ENCODE results near the gene GID8.

Gene GID8

DNA sequence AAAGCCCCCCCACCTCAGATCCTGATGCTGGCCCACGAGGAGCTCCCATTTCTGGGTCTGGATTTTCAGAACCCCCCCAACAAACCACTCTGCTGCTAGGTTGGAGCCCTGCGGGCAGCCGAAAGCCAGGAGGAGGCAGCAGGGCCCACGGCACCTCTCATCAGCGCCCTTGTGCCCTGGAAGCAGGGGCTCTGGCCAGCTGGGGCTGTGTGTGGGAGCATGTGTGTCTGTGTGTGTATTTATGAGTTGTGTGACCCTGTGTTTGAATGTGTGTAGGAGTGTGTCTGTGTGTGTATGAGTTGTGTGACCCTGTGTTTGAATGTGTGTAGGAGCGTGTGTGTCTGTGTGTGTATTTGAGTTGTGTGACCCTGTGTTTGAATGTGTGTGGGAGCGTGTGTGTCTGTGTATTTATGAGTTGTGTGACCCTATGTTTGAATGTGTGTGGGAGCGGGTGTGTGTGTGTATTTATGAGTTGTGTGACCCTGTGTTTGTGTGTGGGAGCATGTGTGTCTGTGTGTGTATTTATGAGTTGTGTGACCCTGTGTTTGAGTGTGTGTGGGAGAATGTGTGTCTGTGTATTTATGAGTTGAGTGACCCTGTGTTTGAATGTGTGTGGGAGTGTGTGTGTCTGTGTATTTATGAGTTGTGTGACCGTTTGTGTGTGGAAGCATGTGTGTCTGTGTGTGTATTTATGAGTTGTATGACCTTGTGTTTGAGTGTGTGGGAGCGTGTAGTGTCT is 33.4 kb downstream of the GID8 start:
- no peak for DNase-seq

DNA sequence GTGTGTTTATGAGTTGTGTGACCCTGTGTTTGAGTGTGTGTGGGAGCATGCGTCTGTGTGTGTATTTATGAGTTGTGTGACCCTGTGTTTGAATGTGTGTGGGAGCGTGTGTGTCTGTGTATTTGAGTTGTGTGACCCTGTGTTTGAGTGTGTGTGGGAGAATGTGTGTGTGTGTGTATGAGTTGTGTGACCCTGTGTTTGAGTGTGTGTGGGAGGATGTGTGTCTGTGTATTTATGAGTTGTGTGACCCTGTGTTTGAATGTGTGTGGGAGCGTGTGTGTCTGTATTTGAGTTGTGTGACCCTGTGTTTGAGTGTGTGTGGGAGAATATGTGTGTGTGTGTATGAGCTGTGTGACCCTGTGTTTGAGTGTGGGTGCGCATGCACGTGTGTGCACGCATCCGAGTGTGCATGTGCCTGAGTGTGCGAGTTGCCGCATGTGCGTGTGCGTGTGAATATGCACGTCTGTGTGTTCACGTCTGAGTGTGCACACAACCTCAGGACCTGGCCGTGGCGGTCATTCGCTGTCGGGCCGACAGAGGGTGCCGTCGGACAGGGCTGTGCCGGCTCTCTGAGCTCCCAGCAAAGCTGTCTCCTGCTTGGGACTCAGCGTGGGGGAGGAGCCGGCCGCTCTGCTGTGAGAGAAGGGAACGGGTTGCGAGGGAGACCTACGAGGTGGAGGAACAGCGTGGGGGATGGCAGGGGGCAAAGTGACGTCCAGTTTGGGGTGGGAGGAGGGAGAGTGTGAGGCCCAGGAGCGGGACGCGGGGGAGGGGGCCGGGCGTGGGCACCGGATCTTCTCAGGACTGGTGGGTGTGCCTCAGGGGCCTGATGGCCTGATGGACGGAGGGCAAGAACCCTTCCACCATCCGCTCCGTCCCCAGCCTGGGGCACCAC is 34.2 kb downstream of the GID8 start:
- DNase-seq = peak; percentile 69 to 75

DNA sequence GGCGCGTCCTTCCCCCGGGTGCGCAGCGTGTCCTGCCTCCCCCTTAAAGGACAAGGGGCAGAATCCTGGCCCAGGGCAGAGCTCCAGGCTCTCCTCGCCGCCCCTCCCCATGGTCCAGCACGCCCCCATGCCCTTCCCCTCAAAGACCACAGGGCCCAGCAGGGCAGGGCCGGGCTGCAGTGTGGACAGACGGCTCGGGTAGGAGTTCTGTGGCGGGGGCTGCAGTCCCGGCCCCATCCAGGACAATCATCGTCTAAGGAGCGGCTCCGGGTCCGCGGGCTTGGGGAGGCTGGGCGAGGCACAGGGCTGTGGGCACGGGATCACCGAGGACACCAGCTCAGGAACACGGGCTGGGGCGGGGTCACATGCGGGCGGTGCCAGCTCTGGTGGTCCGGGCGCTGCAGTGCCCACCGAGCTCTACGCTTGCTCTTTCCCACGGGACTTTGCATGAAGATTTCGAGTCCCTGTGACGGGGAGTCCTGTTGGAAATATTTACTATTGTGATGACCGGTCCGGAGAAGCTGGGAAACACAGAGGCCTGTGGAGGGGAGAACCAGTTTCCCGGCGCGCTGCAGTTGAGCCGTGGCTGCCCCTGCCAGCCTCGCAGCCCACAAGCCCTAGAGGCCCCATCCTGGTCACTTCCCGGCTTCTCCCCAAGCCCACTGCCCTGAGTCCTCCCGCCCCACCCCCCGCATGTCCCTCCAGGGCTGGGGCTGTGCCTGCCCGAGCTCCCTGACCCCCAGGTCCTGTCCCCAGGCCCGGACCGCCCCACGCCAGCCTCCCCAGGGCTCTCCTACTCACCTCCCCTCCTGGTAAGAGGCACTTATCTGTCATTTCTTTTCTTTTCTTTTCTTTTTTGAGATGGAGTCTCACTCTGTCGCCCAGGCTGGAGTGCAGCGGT is 35.1 kb downstream of the GID8 start:
- DNase-seq = no peak

DNA sequence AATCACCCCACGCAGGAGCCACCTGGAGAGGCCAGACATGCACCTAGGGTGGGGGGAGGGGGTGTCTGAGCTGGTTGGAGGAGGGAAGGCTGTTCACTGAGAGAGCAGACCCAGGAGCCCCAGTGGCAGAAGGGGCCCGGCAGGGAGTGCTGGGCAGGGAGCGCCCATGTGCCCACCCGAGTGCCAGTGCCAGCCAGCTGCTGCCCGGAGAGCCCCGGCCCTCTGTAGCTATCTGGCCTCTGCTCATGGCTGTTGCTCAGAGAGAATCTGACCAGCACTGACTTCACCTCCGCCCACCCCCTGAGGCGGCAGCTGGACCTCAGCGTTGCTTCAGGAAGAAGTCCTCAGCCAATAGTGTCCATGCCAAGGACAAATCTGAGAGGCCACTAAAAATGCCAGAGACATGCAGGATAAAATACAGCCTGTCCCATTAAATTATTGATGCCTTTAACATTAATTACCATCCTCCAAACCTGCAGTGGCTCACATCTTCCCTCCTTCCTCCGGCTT is 37.4 kb downstream of the GID8 start:
- no peak for DNase-seq

DNA sequence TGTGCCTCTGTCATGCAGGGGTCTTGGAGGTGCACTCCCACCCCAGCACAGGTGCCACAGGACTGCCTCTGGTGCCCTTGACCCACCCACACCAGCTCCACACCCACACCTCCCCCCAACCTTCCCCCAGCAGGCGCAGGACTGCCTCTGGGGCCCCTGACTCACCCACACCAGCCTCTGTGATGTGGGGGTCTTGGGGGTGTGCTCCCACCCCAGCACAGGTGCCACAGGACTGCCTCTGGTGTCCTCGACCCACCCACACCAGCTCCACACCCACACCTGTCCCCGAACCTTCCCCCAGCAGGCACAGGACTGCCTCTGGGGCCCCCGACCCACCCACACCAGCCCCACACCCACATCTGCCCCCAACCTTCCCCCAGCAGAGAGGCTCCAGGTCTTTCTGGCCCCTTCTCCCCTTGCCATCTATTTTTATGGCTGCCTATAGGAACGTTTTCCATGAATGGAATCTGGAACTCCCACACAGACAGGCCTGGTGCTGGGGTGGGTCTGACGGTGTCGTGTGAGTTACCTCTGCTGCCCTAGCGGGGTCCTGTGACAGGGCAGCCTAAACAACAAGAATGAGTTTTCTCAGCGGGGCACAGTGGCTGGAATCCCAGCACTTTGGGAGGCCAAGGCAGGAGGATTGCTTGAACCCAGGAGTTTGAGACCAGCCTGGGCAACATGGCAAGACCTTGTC is 38.0 kb downstream of the GID8 start:
- DNase-seq = no peak

DNA sequence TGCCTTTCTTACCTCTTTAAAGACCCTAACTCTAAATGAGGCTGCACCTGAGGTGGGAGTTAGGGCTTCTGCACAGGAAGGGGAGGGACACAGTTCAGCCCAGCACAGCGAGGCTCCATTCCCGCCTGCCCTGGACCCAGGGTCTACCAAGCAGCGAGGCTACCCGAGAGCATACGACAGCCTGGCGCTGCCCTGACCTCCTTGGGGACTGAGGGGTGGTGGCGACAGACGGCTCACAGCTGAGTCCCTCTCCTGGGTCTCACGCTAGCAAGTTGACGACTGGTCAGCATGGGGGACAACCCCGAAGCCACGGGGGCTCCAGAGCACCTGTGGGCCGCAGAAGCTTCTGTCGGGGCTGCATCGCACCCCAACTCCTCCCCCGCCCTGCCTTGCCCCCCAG is 38.9 kb downstream of the GID8 start:
- DNase-seq = no peak

DNA sequence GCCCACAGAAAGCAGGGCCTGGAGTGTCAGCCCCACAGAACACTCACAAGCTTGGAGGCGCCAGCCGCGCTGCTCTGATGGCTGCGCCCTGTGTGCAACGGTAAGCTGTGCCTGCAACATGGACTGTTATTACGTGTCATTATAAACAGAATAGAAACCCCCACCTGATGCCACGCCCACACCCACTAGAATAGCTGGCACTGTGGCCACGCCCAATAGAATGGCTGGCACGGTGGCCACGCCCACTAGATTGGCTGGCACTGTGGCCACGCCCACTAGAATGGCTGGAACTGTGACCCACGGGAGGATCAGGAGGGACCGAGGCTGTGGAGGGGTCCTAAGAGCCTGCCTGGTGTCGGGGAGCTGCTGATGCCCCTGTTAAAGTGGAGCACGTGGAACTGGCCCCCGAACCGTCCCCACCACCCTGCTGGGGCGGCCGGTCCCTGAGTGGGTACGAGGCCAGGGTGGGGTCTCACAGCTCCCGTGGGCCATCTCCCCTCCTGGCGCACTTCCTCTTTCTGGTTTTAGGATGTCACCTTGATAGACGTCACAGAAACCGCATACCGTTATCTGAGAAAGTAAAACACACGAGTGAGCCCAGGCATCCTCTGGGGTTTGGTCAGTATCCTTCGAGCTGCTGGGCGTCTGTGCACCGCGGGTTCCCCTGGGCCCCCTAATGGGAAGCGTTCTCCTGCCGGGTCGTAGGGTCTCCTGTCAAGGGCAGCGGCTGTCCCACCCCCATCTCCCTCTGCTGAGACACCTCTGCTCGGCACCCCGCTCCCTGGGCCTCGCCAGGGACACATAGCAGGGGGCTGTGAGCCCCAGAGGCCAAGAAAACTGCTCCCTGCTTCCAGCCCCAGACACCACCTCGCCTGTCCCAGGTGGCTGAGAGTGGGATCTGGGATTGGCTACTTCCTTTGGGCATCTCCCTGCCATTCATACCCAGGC is 39.9 kb downstream of the GID8 start:
- no peak for DNase-seq

DNA sequence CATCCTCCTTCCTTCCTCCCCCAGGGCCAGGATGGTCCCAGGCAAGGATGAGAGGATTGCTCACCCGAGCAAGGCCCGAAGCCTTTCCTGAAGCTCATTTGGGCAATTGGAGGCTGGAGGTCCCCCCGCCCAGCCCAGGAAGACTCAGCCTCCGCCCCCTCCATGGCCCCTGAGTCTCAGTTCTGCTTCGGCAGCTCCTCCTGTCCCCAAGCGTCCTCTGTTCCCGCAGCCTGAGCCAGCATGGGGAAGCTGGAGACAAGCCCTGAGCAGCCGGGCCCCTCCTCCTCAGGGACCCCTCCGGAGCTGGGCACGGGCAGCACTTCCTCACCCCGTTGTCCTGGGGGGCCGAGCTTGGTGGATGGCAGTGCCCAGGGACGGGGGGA is 40.6 kb downstream of the GID8 start:
- DNase-seq = no peak

DNA sequence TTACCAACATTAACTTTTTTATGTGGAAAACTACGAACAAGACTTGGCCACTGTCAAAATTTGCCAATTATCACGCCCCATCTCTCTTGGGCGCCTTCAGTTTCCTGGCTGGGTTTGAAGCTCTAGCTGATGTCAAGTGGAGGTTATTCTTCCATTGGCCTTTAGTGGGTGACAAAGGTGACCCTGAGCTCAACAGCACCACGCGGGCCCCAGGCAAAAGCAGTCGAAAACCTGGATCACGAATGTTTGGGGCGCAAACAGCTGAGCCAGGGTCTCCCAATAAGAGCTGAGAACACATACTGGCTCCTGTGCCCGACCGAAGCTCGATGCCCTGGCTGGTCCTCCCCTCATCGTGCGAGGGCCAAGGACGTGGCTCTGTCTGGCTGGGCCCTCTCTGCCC is 41.4 kb downstream of the GID8 start:
- DNase-seq = no peak

DNA sequence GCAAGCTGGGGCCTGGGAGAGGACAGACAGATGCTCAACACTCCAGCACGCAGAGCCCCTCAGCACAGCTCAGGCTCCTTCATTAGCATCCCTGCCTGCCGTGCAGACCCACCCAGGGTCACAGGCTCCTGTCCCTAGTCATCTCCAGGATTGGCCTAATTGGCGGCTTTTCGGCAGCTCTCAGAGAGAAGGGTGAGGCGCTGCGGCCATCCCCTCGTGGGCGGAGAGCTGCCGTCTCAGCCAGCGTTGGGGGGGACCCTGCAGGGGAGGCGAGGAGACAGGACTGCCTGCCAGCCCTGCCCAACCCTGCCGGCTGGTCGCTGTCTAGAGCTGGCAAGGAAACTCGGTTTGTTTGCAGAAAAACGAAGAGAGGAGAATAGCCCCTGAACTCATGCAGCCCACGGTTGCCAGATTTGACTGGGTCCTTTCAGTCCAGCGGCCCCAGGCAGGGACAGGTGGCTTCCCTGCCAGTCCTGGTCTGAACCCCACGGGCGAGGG is 42.0 kb downstream of the GID8 start:
- no peak for DNase-seq

DNA sequence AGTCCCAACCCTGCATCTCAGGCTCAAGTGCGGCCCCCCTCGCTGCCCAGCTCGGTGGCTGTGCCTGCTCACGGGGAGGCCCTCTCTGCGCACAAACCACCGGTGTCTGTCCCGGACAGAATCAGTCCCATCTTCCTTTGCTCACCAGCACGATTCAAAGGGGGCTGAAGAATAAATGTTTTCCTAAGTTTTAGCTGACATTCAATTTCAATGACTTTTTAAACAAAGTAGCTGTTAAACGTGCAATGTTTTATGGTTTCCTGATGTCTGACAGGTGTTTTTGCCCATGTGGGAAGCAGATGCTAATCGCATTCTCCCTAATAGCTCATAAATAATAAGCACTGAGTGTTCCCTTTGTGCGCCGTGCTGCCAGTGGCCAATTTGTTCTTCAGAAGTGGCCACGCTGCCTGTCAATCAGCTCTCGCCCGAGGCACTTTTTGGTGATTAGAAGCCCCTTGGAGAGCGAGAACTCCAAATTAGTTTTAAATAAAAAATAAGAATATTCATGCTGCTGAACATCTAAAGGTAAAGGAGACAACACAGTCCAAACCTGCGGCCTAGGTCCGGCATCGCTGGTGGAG is 42.5 kb downstream of the GID8 start:
- no peak for DNase-seq

DNA sequence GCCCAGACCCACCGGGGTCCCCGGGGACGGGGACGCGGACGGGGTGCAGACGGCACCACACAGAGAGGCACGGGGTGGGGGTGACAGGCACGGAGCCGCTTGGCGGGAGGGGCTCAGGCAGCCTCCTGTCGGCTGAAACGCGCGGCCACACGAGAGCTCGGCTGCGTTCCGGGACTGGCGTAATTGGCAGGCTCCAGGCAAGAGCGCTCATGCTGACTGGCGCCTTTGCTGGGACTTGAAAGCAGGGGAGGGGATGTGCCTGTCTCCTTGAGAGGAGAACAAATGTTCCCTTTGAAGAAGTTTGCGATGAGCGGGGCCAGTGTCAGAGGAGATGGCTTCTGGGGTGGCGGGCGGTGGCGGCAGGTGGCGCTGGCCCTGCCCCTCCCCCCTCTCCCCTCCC is 43.0 kb downstream of the GID8 start:
- no peak for DNase-seq

DNA sequence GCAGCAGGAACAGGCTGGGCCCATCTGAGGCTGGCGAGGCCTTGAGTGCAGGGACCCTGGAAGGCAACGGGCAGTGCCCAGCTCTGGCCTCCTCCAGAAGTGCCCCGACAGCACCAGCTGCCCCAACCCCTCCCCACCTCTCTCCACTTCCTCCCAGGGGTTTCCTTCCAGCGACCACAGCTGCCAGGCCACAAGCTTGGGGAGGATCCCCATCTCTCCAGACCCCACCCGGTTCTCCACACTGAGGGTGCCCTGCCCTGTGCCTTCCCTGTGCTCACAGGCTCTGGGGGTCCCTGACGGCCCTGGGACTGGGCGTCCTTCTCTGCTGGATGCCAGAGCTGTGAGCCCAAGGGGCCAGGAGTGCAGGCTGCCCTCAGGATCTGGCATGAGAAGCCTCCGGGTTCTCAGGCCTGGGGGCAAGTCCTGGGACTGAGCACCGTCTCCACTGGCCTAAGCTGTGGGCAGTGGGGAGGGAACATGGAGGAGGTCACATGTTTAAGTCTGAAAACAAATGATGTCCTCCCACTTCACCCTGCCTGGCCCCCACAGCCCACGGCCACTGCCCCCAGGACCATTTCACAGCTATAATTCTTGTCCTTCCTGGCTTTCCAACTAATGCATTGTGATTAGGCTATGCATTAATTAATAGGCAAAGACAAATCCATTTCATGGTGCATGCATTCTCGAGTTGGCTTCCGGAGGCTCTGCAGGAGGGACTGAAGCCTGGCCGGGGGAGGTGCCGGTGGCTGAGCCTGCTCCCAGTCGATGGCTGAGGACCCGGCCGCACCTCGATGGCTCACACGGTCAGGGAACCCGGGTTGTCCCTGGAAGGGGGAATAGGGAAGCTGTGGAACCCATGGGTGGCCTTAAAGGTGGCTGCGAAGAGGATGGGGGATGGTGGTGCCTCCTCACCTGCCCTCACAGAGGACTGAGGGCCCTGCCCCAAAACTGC is 44.5 kb downstream of the GID8 start:
- no peak for DNase-seq

DNA sequence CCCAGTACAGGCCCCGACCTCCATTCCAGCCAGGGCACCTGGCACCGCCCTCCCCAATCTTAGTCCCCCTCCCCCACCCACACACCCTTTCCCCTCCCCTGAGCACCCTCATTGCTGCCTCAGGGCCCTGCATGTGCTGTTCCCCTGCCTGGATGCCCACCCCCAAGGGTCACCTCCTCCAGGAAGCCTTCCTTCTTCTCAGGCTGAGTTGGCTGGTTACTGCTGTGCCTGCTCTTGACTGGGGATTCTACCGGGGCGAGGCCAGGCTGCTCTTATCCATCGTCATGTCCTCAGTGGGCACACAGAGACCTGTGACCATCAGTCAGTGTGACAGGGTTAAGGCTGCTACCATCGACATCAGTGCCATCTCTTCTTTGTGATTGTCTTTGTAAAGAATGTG is 45.3 kb downstream of the GID8 start:
- no peak for DNase-seq

DNA sequence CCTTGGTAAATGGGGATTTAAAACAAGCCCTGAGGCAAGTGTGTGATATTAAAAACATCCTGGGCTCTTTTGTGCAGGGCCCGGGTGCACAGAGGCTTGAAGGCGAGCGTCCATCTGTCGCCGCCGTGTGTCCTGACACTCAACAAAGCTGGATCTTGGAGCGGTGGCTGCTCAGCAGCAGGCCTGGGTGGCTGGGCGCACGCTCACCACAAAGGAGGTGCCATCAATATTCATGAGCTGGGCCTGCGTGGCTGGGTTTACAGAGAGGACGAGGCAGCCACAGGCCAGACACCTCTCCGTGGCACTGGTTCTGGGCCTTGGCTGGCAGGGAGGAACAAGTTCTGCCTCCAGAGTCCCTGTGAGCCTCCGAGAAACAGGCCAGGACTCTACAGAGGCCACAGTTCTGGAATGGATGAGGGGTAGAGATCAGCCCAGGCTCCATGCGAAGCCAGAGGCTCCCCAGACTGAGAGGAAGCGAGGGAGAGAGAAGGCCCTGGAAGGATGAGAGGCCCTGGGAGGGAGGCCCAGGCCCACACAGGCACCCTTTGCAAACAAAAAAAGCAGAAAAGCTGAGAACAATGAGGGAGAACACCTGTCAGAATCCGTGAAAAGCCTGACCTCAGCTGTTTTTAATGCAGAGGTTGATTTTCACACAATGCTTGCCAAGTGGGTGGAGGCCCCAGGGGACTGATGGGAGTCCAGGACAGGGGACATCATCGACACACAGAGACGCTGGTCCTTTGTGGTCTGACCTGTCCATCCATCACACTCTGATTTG is 46.9 kb downstream of the GID8 start:
- peak; percentile 28 to 36 for DNase-seq

DNA sequence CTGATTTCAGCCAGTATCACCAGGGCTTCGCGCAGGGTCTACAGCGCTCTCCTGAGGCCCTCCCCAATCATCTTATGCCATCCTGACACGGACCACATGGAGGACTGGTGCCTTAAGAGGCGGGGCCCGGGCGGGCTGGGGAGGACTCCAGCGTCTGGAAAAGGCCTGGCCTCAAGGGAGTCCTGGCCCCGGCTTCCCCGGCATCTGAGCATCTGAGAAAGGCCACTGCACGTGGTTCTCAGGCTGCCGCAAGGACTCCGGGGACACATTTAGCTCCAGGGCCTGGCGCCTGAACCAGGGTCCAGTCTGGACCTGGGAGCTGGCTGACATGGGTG is 47.5 kb downstream of the GID8 start:
- DNase-seq = no peak

DNA sequence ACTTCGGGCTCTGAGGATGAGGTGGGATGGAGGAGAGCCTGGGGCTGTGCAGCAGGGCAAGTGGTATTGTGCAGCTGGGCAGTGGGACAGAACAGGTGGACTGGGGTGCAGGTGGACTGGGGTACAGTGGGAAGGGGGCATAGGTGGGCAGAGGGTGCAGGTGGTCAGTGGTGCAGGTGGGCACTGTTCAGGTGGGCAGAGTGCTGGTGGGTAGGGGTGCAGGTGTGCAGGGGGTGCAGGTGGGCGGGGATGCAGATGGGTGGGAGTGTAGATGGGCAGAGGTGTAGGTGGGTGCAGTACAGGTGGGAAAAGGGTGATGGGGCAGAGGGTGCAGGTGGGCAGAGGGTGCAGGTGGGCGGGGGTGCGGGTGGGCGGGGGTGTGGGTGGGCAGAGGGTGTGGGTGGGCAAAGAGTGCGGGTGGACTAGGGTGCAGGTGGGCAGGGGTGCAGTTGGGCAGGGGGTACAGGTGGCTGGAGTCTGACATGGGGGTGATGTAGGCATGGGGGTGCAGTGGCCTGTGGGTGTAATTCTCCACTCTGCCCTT is 48.4 kb downstream of the GID8 start:
- no peak for DNase-seq

DNA sequence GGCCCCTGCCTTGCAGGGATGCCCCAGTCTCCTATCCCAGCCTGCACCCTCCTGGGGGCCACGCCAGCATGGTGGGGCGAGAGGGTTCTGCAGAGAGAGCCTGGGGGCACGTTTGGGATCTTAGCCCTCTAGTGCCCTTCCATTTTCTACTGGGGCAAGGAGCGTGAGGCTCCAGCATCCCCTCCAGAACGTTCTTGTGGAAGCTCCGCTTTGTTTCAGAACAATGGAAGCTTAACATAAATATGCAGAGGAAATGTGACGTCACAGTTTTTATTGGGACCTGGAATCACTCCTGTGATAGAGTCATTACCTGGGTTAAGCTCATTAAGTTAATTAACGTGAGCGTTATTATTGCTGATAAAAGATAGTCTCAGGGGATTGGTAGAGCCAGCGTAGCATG is 49.2 kb downstream of the GID8 start:
- no peak for DNase-seq

All from hippocampal formation (tissue), 2 donors.